Activated naive CD4-positive, alpha-beta T cell (primary cell): ENCODE measurements around the gene MPP3.
A peak's percentile ranks its signal among the peaks of the same experiment; 100 is the strongest.
"Not testable (repeated sequence)": the region's sequence is repeated elsewhere in the genome, so short reads cannot be mapped to it uniquely, and the experiment has no call there.

Experiments used
- DNase-seq, 4 experiments: peaks; one replicate each; lab custom pipeline; 2025; lab: John Stamatoyannopoulos, UW

Gene MPP3

DNA sequence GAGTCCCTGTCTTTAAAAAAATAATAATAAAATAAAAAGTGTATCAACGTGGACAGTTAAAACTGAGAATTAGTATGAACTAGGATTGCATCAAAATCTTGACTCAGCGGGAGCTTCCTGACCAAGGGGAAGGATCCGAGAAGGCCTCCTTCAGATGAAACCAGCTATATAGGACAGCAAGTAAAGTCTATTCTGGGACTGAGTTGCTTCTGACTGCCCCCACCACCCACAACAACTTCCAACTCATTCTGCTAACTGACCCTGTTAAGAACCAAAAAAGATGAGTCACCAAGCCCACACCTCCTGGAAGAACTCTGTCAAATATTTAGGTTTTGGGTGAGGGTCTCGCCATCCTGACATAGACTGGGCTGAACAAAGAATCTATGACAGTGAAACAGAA, 24.9 kb downstream of the MPP3 start:
- no peak for DNase-seq

DNA sequence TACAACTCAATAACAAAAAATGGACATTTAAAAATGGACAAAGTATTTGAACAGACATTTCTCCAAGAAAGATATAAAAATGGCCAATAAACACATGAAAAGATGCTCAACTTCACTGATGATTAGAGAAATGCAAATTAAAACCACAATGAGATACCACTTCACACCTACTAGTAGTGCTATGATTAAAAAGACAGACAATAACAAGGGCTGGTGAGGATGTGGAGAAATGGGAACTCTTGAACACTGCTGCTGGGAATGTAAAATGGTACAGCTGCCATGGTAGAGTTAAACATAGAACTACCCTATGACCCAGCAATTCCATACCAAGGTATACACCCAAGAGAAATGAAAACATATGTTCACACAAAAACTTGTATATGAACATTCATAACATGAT, 27.8 kb downstream of the MPP3 start:
- no peak for DNase-seq

DNA sequence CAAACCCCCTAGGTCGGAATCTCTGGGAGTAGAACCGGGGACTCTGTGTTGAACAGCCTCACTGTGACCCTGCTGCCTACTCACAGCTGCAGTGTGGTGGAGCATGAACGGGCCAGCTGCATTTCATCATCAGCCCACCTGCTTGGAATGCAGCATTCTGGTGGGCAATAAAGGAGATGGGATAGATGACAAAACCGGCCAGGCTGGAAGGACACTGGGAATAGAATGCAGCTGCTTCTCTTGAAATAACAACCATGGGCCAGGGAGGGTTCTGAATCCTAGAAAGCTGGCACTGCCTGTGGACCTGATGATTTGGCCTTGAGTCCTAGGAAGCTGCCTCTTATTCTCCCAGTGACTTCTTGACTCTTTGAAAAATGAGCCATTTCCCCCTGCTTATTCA, 29.2 kb downstream of the MPP3 start:
- DNase-seq: no peak

DNA sequence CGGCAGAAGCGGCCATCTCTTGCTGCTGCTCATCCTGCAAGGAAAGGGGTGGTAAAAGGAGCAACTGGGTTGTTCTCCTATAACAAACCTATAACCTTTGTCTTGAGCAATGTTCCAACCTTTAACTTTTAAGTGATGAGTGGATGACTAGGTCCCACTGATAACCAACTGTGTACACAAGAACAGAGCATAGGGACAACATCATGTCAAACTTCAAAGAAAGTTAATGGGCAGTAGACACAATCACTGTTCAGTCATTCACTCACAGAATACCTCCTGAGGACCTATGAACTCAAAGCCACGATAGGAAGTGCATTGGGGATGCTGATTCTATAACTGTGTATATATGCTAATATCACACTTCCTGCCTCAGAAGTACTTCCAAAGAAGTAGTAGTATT, 31.1 kb downstream of the MPP3 start:
- no peak for DNase-seq

DNA sequence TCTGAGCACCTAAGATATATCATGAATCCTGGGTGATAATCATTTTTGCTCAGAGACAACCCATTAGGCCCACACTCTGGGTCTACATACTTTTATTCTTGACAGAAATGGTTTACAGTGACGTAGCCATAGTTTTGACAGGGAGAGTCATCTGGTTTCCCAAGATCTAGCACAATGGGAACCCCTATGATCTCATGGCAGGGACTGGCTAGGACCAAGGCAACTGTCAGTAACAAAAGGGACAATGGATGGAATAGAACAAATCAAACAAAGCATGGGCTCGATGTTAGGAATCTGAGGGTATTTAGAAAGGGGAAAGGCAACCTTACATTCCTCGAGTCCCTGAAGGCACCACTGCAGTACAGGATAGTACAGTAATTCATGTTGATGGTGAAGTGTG, 32.2 kb downstream of the MPP3 start:
- no peak for DNase-seq

DNA sequence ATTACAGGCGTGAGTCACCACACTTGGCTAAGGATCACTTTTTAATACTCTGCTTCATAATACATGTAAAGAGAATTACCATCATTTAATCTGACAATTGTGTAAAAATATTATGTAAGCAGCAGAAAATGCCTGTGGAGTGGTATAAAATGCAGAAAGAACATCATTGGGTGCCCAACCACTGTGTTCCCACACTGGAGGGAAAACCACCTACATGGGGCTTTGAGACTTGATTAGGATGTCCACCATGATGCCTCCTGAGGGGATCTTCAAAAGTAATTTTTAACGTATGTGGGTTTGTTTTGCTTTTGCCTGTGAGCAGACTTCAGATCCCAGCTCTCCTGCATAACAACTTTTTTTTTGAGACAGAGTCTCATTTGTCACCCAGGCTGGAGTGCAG, 33.9 kb downstream of the MPP3 start:
- DNase-seq: no peak

DNA sequence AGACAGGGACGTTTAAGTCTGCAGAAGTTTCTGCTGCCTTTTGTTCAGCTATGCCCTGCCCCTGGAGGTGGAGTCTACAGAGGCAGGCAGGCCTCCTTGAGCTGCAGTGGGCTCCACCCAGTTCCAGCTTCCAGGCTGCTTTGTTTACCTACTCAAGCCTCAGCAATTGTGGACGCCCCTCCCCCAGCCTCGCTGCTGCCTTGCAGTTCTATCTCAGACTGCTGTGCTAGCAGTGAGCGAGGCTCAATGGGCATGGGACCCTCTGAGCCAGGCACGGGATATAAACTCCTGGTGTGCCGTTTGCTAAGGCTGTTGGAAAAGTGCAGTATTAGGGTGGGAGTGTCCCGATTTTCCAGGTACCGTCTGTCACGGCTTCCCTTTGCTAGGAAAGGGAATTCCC, 34.9 kb downstream of the MPP3 start:
- DNase-seq: not testable (repeated sequence)

GRCh38 chr17:43792668-43793067, 40.3 kb downstream of the MPP3 start:
- DNase-seq: not testable (repeated sequence)

- no peak for DNase-seq
Observed at GRCh38 chr17:43791589-43791988, 41.4 kb downstream of the MPP3 start.

GRCh38 chr17:43790311-43790940, 42.5 kb downstream of the MPP3 start:
- no peak for DNase-seq

DNA sequence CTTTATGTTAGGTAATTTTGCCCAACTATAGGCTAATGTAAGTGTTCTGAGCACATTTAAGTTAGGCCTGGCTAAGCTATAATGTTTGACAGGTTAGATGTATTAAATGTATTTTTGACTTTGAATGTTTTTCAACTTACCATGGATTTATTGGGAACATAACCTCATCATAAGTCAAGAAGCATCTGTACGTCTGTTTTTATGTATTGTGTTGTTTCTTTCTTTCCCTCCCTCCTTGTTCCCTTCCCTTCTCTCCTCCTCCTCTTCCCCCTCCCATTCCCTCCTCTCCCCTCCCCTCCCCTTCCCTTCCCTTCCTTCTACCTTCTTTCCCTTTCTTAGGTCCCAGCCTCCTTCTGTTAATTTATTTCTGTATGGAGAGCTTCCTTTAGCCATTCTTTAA, 43.5 kb downstream of the MPP3 start:
- no peak for DNase-seq

DNA sequence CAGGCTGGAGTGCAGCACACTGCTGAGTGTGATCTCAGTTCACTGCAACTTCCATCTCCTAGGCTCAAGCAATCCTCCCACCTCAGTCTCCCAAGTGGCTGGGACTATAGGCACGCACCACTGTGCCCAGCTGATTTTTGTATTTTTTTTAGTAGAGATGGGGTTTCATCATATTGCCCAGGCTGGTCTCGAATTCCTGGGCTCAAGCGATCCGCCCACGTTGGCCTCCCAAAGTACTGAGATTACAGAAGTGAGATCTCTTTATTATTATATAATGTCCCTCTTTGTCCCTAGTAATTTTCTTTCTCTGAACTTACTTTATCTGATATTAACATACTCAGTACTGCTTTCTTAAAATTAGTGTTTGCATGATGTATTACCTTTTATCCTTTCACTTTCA, 44.4 kb downstream of the MPP3 start:
- DNase-seq: no peak

DNA sequence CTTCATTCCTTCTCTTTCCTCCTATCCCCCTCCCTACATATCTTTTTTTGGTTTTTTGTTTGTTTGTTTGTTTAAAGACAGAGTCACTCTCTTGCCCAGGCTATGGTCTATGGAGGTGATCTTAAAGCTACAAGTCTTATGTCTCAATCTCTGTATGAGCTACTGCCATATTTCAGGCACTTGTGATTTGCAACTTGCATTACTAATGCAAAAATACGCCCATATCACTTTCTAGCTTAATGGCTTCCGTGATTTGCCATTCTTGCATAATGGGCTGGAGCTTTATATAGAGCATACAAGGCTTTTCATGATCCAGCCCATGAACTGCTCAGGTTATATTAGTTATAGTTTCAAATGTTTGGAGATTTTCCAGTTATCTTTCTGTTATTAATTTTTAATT, 45.2 kb downstream of the MPP3 start:
- no peak for DNase-seq

DNA sequence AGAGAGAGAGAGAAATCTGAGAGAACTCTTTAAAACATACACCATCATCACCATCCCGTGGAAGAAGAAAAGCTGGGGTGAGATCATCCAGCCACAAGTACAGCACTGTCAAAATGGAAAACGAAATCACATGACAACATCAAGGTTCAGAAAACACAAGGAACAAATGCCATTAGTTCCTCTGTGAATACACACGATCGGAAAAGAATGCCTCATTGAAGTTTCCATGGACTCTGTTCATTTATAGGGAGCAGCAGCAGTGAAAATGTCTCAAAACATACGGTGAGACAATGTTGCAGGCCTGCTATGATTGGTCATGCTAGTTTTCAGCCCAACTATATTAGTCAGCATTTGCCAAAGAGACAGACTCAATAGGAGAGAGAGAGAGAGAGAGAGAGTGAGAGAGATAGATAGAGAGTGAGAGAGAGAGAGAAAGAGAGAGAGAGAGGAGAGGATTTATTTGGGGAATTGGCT, 48.3 kb downstream of the MPP3 start:
- DNase-seq: no peak

DNA sequence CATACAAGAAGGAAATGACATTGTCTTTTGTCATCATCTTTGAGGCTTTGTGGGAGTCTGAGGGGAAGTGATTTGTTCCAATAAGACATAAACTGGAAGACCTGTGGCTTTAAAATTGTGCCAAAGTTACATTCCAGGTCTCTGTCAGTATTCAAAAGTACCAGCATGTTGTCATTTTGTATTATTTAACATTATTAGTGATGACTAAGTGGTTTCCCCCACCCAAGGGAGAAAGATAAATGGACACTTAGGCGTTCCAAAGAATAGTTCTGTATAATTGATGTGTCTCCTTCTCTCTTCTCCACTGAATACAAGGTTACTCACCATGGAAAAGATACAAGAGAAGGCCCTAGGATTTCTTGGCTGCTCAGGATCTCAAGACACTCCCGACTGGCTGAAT, 48.9 kb downstream of the MPP3 start:
- DNase-seq: no peak

GRCh38 chr17:43782913-43783680, 49.8 kb downstream of the MPP3 start:
- DNase-seq: no peak

DNA sequence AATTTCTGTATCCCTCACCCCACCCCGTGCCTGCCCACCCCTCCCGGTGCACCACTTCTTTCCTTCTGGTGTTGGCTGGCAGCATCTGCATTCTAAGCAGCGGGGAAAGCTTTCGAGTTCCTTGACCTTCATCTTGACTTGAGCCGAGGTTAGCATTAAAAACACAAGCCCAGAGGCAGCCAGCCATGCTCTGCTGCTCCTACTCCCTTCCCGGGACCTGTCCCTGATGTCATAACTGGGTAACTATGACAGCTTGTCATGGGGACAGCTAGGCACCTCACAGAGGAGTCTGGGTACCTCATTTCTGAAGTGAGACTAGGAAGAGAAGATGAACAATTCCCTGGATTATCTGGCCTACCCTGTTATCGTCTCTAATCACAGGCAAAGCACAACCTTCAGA, 52.8 kb downstream of the MPP3 start, which contains the start of gene CFAP97D1:
Gene CFAP97D1 (plus strand): TSS at position 301 of the 400 bp plus-strand sequence. CDS start 28 bp downstream, at position 329.
- no peak for DNase-seq

DNA sequence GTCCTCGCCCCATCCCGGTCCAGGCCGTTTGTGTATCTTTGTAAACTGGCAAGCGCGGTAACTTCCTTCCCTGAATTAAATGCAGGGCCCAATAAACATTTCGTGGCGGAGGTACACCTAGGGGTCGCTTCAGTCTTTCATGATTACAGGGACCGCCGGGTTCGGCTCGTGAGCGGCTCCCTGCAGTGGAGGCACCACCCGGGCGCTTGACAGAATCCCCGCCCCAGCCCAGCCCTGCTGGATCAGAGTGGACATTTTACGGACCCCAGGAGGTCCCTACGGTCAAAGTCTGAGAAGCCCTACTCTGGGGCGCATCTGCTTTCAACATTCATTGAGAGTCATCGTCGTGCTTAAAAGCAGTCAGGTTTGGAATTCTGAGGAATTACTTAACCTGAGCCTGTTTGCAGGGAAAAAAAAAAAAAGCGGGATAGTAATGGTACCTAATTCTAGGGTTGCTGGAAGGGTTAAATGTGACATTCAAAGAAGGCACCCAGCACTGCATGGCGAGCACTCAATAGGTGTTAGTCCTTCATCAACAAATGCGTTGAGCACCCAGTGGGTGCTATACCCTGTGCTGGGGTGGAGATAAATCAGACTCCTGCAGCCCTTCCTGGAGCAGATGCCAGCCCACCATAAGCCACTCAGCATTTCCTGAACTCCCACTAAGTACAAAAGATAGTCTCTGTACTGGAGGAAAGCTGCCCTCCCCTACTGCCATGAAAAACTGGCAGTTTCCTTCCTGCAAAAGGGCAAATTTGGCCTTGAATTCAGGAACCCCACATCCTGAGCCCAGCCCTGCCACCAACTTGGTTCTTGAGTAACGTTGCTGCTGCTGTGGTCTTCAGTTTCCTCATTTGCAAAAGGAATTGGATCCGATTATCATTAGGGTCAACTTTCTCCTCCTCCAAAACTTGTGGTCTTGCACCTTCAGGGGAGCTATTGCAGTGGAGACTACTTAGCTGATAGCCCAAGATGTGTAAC, 53.5 kb downstream of the MPP3 start:
- no peak for DNase-seq

- DNase-seq: peak; percentile 28 to 68 (median 37)
Observed at GRCh38 chr17:43778337-43779144, 54.4 kb downstream of the MPP3 start, which contains the start of gene DUSP3. Gene DUSP3, minus strand, starts transcription at chr17:43778977. Its CDS starts 53 bp downstream, at chr17:43778924.

GRCh38 chr17:43774304-43775250, 58.4 kb downstream of the MPP3 start:
- no peak for DNase-seq
